H1 (cell line): Measurements from ENCODE around the gene SORBS1. TPM values are rescaled to one million over a fixed set of nuclear protein-coding genes. Genes with fewer than 3 reads are reported as not detected.

Experiments
- CTCF ChIA-PET: fragments of 300-600 bp; sonication (Branson Sonifier 250); formaldehyde crosslinking; loops from one replicate; lab custom pipeline; 2021; ENCODE audit not compliant: partially characterized antibody; lab: Charles Lee
- POLR2A ChIA-PET: fragments of 300-600 bp; sonication (Branson Sonifier 250); formaldehyde crosslinking; loops from one replicate; lab custom pipeline; 2021; ENCODE audit warnings: inconsistent platforms; ENCODE audit not compliant: partially characterized antibody; lab: Charles Lee
- DNase-seq, 2 experiments: peaks; one replicate each; pipeline versions ENCODE4 v3.0.0 to v3.0.0-alpha.2; 2010 to 2022; ENCODE audit warnings: low spot score in 2 of 2, low read depth in 1 of 2, mixed read lengths in 1 of 2
- FAIRE-seq: peaks from 2 replicates; lab custom pipeline; 2011; peaks lifted over from hg19 to GRCh38; lab: Jason Lieb, UNC
- H2AFZ ChIP-seq: 2 replicates; pipeline ENCODE4 v1.8.1; 2012; ENCODE audit warnings: low read length, inconsistent platforms
- H2AK5ac ChIP-seq: 2 replicates; pipeline ENCODE4 v1.6.1; 2013; ENCODE audit warnings: low read depth, low read length
- H2BK120ac ChIP-seq: replicated peaks from 2 replicates; pipeline ENCODE3; 2013; ENCODE audit warnings: low read depth, low read length, inconsistent platforms
- H2BK12ac ChIP-seq: 2 replicates; pipeline ENCODE4 v1.6.1; 2013; ENCODE audit warnings: low read depth, low read length
- H2BK15ac ChIP-seq: 2 replicates; pipeline ENCODE4 v1.6.1; 2013; ENCODE audit warnings: low read length
- H2BK20ac ChIP-seq: 2 replicates; pipeline ENCODE4 v1.6.1; 2013; ENCODE audit warnings: low read length
- H2BK5ac ChIP-seq: 2 replicates; pipeline ENCODE4 v1.6.1; 2013; ENCODE audit warnings: low read depth, low read length
- H3K14ac ChIP-seq: 2 replicates; pipeline ENCODE4 v1.6.1; 2013; ENCODE audit warnings: inconsistent platforms; ENCODE audit not compliant: insufficient read length
- H3K18ac ChIP-seq: 2 replicates; pipeline ENCODE4 v1.6.1; 2013; ENCODE audit warnings: low read length; ENCODE audit errors: extremely low read depth
- H3K23ac ChIP-seq: 2 replicates; pipeline ENCODE4 v1.6.1; 2013; ENCODE audit warnings: inconsistent platforms; ENCODE audit not compliant: insufficient read length
- H3K23me2 ChIP-seq: 2 replicates; pipeline ENCODE4 v1.6.1; 2013; ENCODE audit warnings: low read depth, low read length
- H3K27ac ChIP-seq: 2 replicates; pipeline ENCODE4 v1.6.1; 2011; ENCODE audit warnings: low read depth, low read length, inconsistent platforms
- H3K27me3 ChIP-seq, 4 experiments: replicated peaks in 1 of 4; 1 replicate in 1 of 4; 2 replicates in 3 of 4; pipeline versions ENCODE4 v1.6.1 to v1.8.1; 2011 to 2013; ENCODE audit warnings: low read length in 3 of 4, mild to moderate bottlenecking in 3 of 4, inconsistent platforms in 2 of 4, mixed read lengths in 2 of 4, moderate library complexity in 1 of 4; ENCODE audit not compliant: control insufficient read depth in 3 of 4, insufficient read depth in 3 of 4; ENCODE audit errors: extremely low read depth in 1 of 4
- H3K36me3 ChIP-seq, 4 experiments: 2 replicates each; pipeline versions ENCODE4 v1.6.1 to v1.8.1; 2011 to 2013; ENCODE audit warnings: mild to moderate bottlenecking in 4 of 4, low read length in 3 of 4, moderate library complexity in 2 of 4, control low read depth in 1 of 4, inconsistent platforms in 1 of 4; ENCODE audit not compliant: insufficient read depth in 4 of 4, control insufficient read depth in 2 of 4
- H3K4ac ChIP-seq: replicated peaks from 2 replicates; pipeline ENCODE3; 2013; ENCODE audit warnings: low read length, low read depth, mixed read lengths, inconsistent platforms; ENCODE audit not compliant: insufficient read length
- H3K4me1 ChIP-seq, 4 experiments: replicated peaks in 1 of 4; 1 replicate in 1 of 4; 2 replicates in 3 of 4; pipeline versions ENCODE4 v1.6.1 to v1.8.1; 2011 to 2013; ENCODE audit warnings: low read length in 3 of 4, inconsistent platforms in 2 of 4, mixed read lengths in 1 of 4; ENCODE audit not compliant: insufficient read depth in 4 of 4, control insufficient read depth in 3 of 4
- H3K4me2 ChIP-seq, 2 experiments: 2 replicates each; pipeline versions ENCODE4 v1.6.1 to v1.8.1; 2011 to 2013; ENCODE audit warnings: low read depth in 2 of 2, low read length in 2 of 2, control low read depth in 1 of 2, inconsistent platforms in 1 of 2, mild to moderate bottlenecking in 1 of 2; ENCODE audit not compliant: insufficient read depth in 1 of 2
- H3K4me3 ChIP-seq, 4 experiments: fragments of 200-600, 300-600 bp in 1 of 4; sonication (generic), shearing (Covaris generic), sonication (Bioruptor Twin) in 1 of 4; 2 replicates each; pipeline versions ENCODE4 v1.5.1 to v1.8.1; 2011 to 2016; ENCODE audit warnings: low read length in 4 of 4, low read depth in 3 of 4, control low read depth in 2 of 4, inconsistent platforms in 2 of 4, mild to moderate bottlenecking in 2 of 4, mixed read lengths in 1 of 4, moderate library complexity in 1 of 4; ENCODE audit not compliant: insufficient read depth in 2 of 4; ENCODE audit errors: extremely low read depth in 1 of 4
- H3K56ac ChIP-seq: replicated peaks from 2 replicates; pipeline ENCODE3; 2013; ENCODE audit warnings: low read depth, mild to moderate bottlenecking, mixed read lengths, low read length, inconsistent platforms; ENCODE audit not compliant: insufficient read length
- H3K79me1 ChIP-seq: 2 replicates; pipeline ENCODE4 v1.6.1; 2013; ENCODE audit warnings: low read depth, low read length, control low read depth
- H3K79me2 ChIP-seq, 2 experiments: 2 replicates each; pipeline versions ENCODE4 v1.6.1 to v1.8.1; 2012 to 2013; ENCODE audit warnings: low read length in 2 of 2, mild to moderate bottlenecking in 2 of 2, inconsistent platforms in 1 of 2; ENCODE audit not compliant: insufficient read depth in 2 of 2, control insufficient read depth in 1 of 2
- H3K9ac ChIP-seq, 4 experiments: replicated peaks in 1 of 4; 1 replicate in 1 of 4; 2 replicates in 3 of 4; pipeline versions ENCODE4 v1.6.1 to v1.8.1; 2011 to 2013; ENCODE audit warnings: low read depth in 3 of 4, low read length in 3 of 4, control low read depth in 2 of 4, mild to moderate bottlenecking in 2 of 4, moderate library complexity in 2 of 4, inconsistent platforms in 1 of 4; ENCODE audit errors: extremely low read depth in 1 of 4
- H3K9me3 ChIP-seq, 2 experiments: 2 replicates each; pipeline versions ENCODE4 v1.6.1 to v1.8.1; 2012 to 2013; ENCODE audit warnings: mild to moderate bottlenecking in 2 of 2, moderate library complexity in 2 of 2, control low read depth in 1 of 2, inconsistent platforms in 1 of 2, low read depth in 1 of 2, low read length in 1 of 2, mixed read lengths in 1 of 2; ENCODE audit not compliant: insufficient read depth in 2 of 2
- H4K20me1 ChIP-seq, 2 experiments: replicated peaks in 1 of 2; 2 replicates each; pipeline versions ENCODE3 to v1.8.1; 2011 to 2013; ENCODE audit warnings: inconsistent platforms in 2 of 2, low read length in 2 of 2, mild to moderate bottlenecking in 1 of 2; ENCODE audit not compliant: insufficient read depth in 2 of 2, control insufficient read depth in 1 of 2
- H4K5ac ChIP-seq: 2 replicates; pipeline ENCODE4 v1.6.1; 2013; ENCODE audit warnings: low read length, low read depth, mixed read lengths, inconsistent platforms; ENCODE audit not compliant: insufficient read length
- H4K8ac ChIP-seq: 2 replicates; pipeline ENCODE4 v1.8.0; 2013; ENCODE audit warnings: mild to moderate bottlenecking, moderate library complexity, low read length, inconsistent platforms; ENCODE audit not compliant: insufficient read depth; ENCODE audit errors: extremely low read depth
- H4K91ac ChIP-seq: replicated peaks from 2 replicates; pipeline ENCODE3; 2013; ENCODE audit warnings: low read length, mixed read lengths, inconsistent platforms; ENCODE audit not compliant: insufficient read length
- BACH1 ChIP-seq: IDR thresholded peaks from 2 replicates; pipeline ENCODE4 v1.6.1; 2012; ENCODE audit warnings: low read length, improper control_type of control experiment
- BRCA1 ChIP-seq: IDR thresholded peaks from 2 replicates; pipeline ENCODE4 v1.6.1; 2012; ENCODE audit warnings: low read depth, low read length, improper control_type of control experiment
- CTBP2 ChIP-seq: IDR thresholded peaks from 2 replicates; pipeline ENCODE4 v1.7.0; 2011; ENCODE audit warnings: borderline replicate concordance, mild to moderate bottlenecking, moderate library complexity, mixed read lengths, low read length; ENCODE audit not compliant: insufficient read depth, insufficient read length
- EGR1 ChIP-seq: IDR thresholded peaks from 2 replicates; pipeline ENCODE4 v1.6.1; 2011; ENCODE audit warnings: low read depth, low read length, borderline replicate concordance
- GTF2F1 ChIP-seq: IDR thresholded peaks from 2 replicates; pipeline ENCODE4 v1.6.1; 2012; ENCODE audit warnings: low read depth, low read length, improper control_type of control experiment, borderline replicate concordance
- KDM1A ChIP-seq: fragments of 200-600, 300-600 bp; sonication (generic); IDR thresholded peaks from 2 replicates; pipeline ENCODE4 v1.7.1; 2016; ENCODE audit warnings: mild to moderate bottlenecking, low read length, borderline replicate concordance
- MAFK ChIP-seq: IDR thresholded peaks from 2 replicates; pipeline ENCODE4 v1.6.1; 2012; ENCODE audit warnings: low read depth, mild to moderate bottlenecking, improper control_type of control experiment, low read length
- POLR2A ChIP-seq, 2 experiments: IDR thresholded peaks; 1 replicate in 1 of 2; 2 replicates in 1 of 2; pipeline ENCODE4 v1.6.1; 2011; ENCODE audit warnings: low read depth in 2 of 2, low read length in 2 of 2, mild to moderate bottlenecking in 2 of 2; ENCODE audit errors: control extremely low read depth in 1 of 2
- RAD21 ChIP-seq, 2 experiments: IDR thresholded peaks in 1 of 2; conservative IDR thresholded peaks in 1 of 2; 2 replicates each; pipeline ENCODE4 v1.6.1; 2011; ENCODE audit warnings: low read depth in 2 of 2, low read length in 2 of 2, improper control_type of control experiment in 1 of 2, inconsistent platforms in 1 of 2, mild to moderate bottlenecking in 1 of 2, moderate library complexity in 1 of 2
- RFX5 ChIP-seq: IDR thresholded peaks from 2 replicates; pipeline ENCODE4 v1.6.1; 2011; ENCODE audit warnings: low read depth, low read length, improper control_type of control experiment, borderline replicate concordance
- SIN3A ChIP-seq, 2 experiments: IDR thresholded peaks in 1 of 2; conservative IDR thresholded peaks in 1 of 2; 2 replicates each; pipeline ENCODE4 v1.6.1; 2011 to 2012; ENCODE audit warnings: low read length in 2 of 2, improper control_type of control experiment in 1 of 2, low read depth in 1 of 2, mild to moderate bottlenecking in 1 of 2
- SRF ChIP-seq: IDR thresholded peaks from 2 replicates; pipeline ENCODE4 v1.6.1; 2011; ENCODE audit warnings: mild to moderate bottlenecking, low read depth, low read length, moderate library complexity
- TAF1 ChIP-seq: IDR thresholded peaks from 2 replicates; pipeline ENCODE4 v1.6.1; 2011; ENCODE audit warnings: mild to moderate bottlenecking, low read depth, low read length
- polyA plus RNA-seq, 7 experiments: library from polyadenylated mRNA; depleted of rRNA in 3 of 7; stranded (reverse) in 5 of 7; unstranded in 2 of 7; fragments of >200 nt in 5 of 7; fragments of 200-250 nt in 2 of 7; gene quantifications; 1 replicate in 5 of 7; 2 replicates in 1 of 7; 4 replicates in 1 of 7; pipeline versions ENCODE4 v1.2.1 to v1.2.3, GENCODE V29; 2011 to 2013; ENCODE audit warnings: missing spikeins in 2 of 7, mixed read lengths in 2 of 7
- total RNA-seq: library from RNA; stranded (reverse); fragmentation: NEBNext Ultra II Directional; extraction: Animal tissue kit (Norgen Biotek cat#: 25700); gene quantifications from 2 replicates; pipeline ENCODE4 v1.2.1, GENCODE V29; 2021

The SORBS1 gene
- total and polyA plus RNA-seq, 2 of the 8 experiments (the other 6 are each of a cell fraction or from before 2014, with no cell fraction given), result 16.0 to 35.0 TPM

- Histone ChIP-seq H3K23me2 (no peaks in the 10 kb centered on the region; the same call in 1 of the 2 replicates), H4K91ac (no peak overlapping the region), H3K27me3 (no peaks in the 10 kb centered on the region), H3K14ac (no peak overlapping the region), H2BK12ac (no peak overlapping the region), H3K36me3 (peaks cover 0 to 9% (median 0%) of the 10 kb centered on the region in 4 experiments; a peak in 3 of 8 replicates), H2BK15ac (no peak overlapping the region), H2BK5ac (no peak overlapping the region), H3K79me1 (no peaks in the 10 kb centered on the region), H2AFZ (no peak overlapping the region), H3K23ac (no peak overlapping the region), H2AK5ac (no peak overlapping the region), H3K4me2 (no peak overlapping the region), H3K56ac (no peak overlapping the region), H3K4me3 (no peak overlapping the region), H3K4me1 (peaks cover 0 to 3% (median 0%) of the 10 kb centered on the region in 4 experiments; a peak in 2 of 7 replicates), H3K9me3 (no peaks in the 10 kb centered on the region), H4K20me1 (no peaks in the 10 kb centered on the region), H3K79me2 (no peaks in the 10 kb centered on the region), H2BK20ac (no peak overlapping the region), H3K9ac (no peak overlapping the region), H2BK120ac (no peak overlapping the region), H3K4ac (no peak overlapping the region), H4K8ac (no peak overlapping the region), H3K18ac (no peak overlapping the region), H4K5ac (no peak overlapping the region), H3K27ac (no peak overlapping the region)
- DNase-seq (no peak), FAIRE-seq (no peak)
- CTCF ChIA-PET, result interaction anchor here (0.6 to 14.2 kb wide), 13 partner anchors 8 to 1461 kb away, joined by 3 to 363 read pairs (median 3); no protein-coding TSS in a partner anchor
- POLR2A ChIA-PET, result no interaction called here
- TF ChIP-seq GTF2F1, result no peak
- TF ChIP-seq EGR1, result no peak
- no peak for TF ChIP-seq CTBP2
- TF ChIP-seq BACH1, result no peak
- no peak for TF ChIP-seq SRF
- TF ChIP-seq RFX5, result no peak
- TF ChIP-seq POLR2A (IDR thresholded peaks at IDR 0.05; ENCODE audit: control extremely low read depth in 1 of 2, low read depth in 2 of 2, low read length in 2 of 2), result no peak
- TF ChIP-seq BRCA1, result no peak
- no peak for TF ChIP-seq KDM1A
- TF ChIP-seq MAFK, result no peak
- no peak for TF ChIP-seq SIN3A (conservative IDR thresholded peaks at IDR 0.05 in 1 of 2, IDR thresholded peaks at IDR 0.05 in 1 of 2; ENCODE audit: low read depth in 1 of 2, low read length in 2 of 2)
- TF ChIP-seq TAF1, result no peak
- no peak for TF ChIP-seq RAD21 (IDR thresholded peaks at IDR 0.05 in 1 of 2, conservative IDR thresholded peaks at IDR 0.05 in 1 of 2; ENCODE audit: low read depth in 2 of 2, low read length in 2 of 2)
These were observed 201.0 kb downstream of the SORBS1 start for GRCh38 chr10:95360122-95360714.
